HL-60 (cell line): Measurements from ENCODE around the gene ATP1A4.

Source experiments
- DNase-seq, 2 experiments: peaks; one replicate each; pipeline ENCODE4 v3.0.0-alpha.2; 2010 to 2020; ENCODE audit warnings: low read depth in 1 of 2, low spot score in 1 of 2
- H3K27ac ChIP-seq: fragments of 250-450 bp; sonication (Bioruptor Pico); replicated peaks from 2 replicates; pipeline ENCODE4 v1.5.1; 2020; ENCODE audit warnings: mild to moderate bottlenecking, moderate library complexity
- H3K27me3 ChIP-seq: fragments of 250-450 bp; sonication (Bioruptor Pico); 2 replicates; pipeline ENCODE4 v1.5.1; 2021; ENCODE audit warnings: mild to moderate bottlenecking, moderate library complexity; ENCODE audit not compliant: insufficient read depth, poor library complexity, severe bottlenecking
- H3K4me3 ChIP-seq: replicated peaks from 2 replicates; pipeline ENCODE4 v1.5.1; 2011; ENCODE audit warnings: mild to moderate bottlenecking, control low read depth, low read length; ENCODE audit not compliant: insufficient read depth
- GABPA ChIP-seq: IDR thresholded peaks from 2 replicates; pipeline ENCODE4 v1.6.1; 2012; ENCODE audit warnings: low read depth
- POLR2AphosphoS5 ChIP-seq: IDR thresholded peaks from 2 replicates; pipeline ENCODE4 v1.6.1; 2012; ENCODE audit warnings: low read depth
- SPI1 ChIP-seq: IDR thresholded peaks from 2 replicates; pipeline ENCODE4 v1.6.1; 2012; ENCODE audit warnings: low read depth, mild to moderate bottlenecking, borderline replicate concordance
- TF ChIP-seq, protein P1 (sequence below): IDR thresholded peaks from one replicate; pipeline ENCODE4 v1.5.1; 2011; ENCODE audit warnings: low read length, control low read depth, inconsistent platforms; ENCODE audit not compliant: insufficient read depth
- TF ChIP-seq, protein P2 (sequence below): IDR thresholded peaks from 2 replicates; pipeline ENCODE4 v1.6.1; 2012; ENCODE audit warnings: low read depth; ENCODE audit not compliant: insufficient replicate concordance

The ATP1A4 gene

DNA sequence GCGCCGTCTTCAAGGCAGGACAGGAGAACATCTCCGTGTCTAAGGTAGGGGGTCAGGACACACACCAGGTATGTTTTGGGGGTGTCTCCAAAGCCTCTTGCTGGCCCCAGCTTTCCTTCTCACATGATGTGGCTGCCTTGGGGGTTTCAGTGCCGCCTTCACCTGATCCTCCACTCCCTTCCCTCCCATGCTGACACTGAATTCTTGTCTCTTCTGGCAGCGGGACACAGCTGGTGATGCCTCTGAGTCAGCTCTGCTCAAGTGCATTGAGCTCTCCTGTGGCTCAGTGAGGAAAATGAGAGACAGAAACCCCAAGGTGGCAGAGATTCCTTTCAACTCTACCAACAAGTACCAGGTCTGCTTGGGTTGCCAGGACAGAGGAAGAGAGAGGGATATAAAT, 22.4 kb upstream of the ATP1A4 start:
- H3K27me3 ChIP-seq = no peaks in the 10 kb centered on the region
- no peak for TF ChIP-seq SPI1
- no peak for TF ChIP-seq GABPA
- TF ChIP-seq, protein P1, sequence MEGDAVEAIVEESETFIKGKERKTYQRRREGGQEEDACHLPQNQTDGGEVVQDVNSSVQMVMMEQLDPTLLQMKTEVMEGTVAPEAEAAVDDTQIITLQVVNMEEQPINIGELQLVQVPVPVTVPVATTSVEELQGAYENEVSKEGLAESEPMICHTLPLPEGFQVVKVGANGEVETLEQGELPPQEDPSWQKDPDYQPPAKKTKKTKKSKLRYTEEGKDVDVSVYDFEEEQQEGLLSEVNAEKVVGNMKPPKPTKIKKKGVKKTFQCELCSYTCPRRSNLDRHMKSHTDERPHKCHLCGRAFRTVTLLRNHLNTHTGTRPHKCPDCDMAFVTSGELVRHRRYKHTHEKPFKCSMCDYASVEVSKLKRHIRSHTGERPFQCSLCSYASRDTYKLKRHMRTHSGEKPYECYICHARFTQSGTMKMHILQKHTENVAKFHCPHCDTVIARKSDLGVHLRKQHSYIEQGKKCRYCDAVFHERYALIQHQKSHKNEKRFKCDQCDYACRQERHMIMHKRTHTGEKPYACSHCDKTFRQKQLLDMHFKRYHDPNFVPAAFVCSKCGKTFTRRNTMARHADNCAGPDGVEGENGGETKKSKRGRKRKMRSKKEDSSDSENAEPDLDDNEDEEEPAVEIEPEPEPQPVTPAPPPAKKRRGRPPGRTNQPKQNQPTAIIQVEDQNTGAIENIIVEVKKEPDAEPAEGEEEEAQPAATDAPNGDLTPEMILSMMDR = no peak
- TF ChIP-seq, protein P2, sequence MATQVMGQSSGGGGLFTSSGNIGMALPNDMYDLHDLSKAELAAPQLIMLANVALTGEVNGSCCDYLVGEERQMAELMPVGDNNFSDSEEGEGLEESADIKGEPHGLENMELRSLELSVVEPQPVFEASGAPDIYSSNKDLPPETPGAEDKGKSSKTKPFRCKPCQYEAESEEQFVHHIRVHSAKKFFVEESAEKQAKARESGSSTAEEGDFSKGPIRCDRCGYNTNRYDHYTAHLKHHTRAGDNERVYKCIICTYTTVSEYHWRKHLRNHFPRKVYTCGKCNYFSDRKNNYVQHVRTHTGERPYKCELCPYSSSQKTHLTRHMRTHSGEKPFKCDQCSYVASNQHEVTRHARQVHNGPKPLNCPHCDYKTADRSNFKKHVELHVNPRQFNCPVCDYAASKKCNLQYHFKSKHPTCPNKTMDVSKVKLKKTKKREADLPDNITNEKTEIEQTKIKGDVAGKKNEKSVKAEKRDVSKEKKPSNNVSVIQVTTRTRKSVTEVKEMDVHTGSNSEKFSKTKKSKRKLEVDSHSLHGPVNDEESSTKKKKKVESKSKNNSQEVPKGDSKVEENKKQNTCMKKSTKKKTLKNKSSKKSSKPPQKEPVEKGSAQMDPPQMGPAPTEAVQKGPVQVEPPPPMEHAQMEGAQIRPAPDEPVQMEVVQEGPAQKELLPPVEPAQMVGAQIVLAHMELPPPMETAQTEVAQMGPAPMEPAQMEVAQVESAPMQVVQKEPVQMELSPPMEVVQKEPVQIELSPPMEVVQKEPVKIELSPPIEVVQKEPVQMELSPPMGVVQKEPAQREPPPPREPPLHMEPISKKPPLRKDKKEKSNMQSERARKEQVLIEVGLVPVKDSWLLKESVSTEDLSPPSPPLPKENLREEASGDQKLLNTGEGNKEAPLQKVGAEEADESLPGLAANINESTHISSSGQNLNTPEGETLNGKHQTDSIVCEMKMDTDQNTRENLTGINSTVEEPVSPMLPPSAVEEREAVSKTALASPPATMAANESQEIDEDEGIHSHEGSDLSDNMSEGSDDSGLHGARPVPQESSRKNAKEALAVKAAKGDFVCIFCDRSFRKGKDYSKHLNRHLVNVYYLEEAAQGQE = no peak
- TF ChIP-seq POLR2AphosphoS5 = no peak
- H3K4me3 ChIP-seq = no peak overlapping the region
- no peak overlapping the region for H3K27ac ChIP-seq
- no peak for DNase-seq

DNA sequence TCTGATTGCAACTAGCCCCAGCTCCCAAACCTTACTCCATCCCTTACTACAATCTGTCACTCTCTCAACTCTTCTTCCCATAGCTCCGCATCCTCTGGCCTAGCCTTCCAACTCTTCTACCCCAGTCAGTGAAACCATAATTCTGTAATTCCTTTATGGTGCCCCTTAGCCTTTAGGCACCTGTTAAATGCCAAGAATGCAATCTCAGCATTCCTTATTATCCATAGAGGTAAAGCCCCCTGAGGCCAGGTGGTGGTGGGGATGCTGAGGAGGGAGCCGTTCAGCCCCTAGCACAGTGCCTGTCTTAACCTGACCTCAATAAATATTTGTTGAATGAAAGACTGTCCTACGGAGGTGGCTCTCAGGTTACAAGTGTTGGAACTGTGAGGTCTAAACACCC, 21.8 kb upstream of the ATP1A4 start:
- TF ChIP-seq SPI1 = no peak
- TF ChIP-seq GABPA = no peak
- TF ChIP-seq, protein P1 = no peak
- no peak for TF ChIP-seq POLR2AphosphoS5
- TF ChIP-seq, protein P2 = no peak
- H3K27me3 ChIP-seq = no peaks in the 10 kb centered on the region
- H3K27ac ChIP-seq = no peak overlapping the region
- no peak overlapping the region for H3K4me3 ChIP-seq
- no peak for DNase-seq

DNA sequence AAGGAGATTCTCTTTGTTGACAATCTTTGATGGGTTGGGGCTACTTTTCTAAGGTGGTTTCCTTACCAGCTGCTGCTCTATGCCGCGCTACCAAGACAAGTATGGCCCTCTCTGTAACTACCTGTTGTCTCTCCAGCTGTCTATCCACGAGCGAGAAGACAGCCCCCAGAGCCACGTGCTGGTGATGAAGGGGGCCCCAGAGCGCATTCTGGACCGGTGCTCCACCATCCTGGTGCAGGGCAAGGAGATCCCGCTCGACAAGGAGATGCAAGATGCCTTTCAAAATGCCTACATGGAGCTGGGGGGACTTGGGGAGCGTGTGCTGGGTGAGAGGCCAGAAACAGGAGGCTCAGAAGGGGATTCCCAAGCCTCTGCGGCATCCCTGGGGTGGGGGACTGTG, 21.4 kb upstream of the ATP1A4 start:
- no peak for TF ChIP-seq SPI1
- no peak for DNase-seq
- Histone ChIP-seq H3K27ac (no peak overlapping the region), H3K4me3 (no peak overlapping the region), H3K27me3 (no peaks in the 10 kb centered on the region)

DNA sequence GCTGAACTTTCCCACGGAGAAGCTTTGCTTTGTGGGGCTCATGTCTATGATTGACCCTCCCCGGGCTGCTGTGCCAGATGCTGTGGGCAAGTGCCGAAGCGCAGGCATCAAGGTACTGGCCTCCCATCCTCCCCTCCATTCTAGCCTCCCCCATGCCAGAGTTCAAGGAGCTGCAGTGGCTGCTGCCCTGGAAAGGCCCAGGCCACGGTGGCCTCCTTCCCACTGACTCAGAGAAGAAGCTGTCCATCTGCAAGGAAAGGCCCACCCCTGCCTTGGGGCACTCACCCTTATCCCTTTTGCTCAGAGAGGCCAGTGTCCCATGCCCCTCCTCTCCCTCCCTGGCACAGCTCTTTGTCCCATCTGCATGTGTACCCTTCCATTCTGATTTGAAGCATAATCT, 20.9 kb upstream of the ATP1A4 start:
- no peak overlapping the region for H3K4me3 ChIP-seq
- DNase-seq = no peak
- no peak overlapping the region for H3K27ac ChIP-seq
- TF ChIP-seq POLR2AphosphoS5 (no peak), GABPA (no peak), SPI1 (no peak)
- TF ChIP-seq, protein P1 = no peak
- TF ChIP-seq, protein P2 = no peak
- H3K27me3 ChIP-seq = no peaks in the 10 kb centered on the region
